Nasal cavity respiratory epithelium epithelial cell of viscerocranial mucosa (primary cell): Measurements from ENCODE around the gene DNAH17. TPM values are rescaled to one million over a fixed set of nuclear protein-coding genes. Genes with fewer than 3 reads are reported as not detected.

ENCODE experiments used
- total RNA-seq: library from RNA; depleted of rRNA; stranded (reverse); fragments of >200 nt; gene quantifications from 2 replicates; pipeline ENCODE4 v1.2.3, GENCODE V29; 2014

The DNAH17 gene, protein sequence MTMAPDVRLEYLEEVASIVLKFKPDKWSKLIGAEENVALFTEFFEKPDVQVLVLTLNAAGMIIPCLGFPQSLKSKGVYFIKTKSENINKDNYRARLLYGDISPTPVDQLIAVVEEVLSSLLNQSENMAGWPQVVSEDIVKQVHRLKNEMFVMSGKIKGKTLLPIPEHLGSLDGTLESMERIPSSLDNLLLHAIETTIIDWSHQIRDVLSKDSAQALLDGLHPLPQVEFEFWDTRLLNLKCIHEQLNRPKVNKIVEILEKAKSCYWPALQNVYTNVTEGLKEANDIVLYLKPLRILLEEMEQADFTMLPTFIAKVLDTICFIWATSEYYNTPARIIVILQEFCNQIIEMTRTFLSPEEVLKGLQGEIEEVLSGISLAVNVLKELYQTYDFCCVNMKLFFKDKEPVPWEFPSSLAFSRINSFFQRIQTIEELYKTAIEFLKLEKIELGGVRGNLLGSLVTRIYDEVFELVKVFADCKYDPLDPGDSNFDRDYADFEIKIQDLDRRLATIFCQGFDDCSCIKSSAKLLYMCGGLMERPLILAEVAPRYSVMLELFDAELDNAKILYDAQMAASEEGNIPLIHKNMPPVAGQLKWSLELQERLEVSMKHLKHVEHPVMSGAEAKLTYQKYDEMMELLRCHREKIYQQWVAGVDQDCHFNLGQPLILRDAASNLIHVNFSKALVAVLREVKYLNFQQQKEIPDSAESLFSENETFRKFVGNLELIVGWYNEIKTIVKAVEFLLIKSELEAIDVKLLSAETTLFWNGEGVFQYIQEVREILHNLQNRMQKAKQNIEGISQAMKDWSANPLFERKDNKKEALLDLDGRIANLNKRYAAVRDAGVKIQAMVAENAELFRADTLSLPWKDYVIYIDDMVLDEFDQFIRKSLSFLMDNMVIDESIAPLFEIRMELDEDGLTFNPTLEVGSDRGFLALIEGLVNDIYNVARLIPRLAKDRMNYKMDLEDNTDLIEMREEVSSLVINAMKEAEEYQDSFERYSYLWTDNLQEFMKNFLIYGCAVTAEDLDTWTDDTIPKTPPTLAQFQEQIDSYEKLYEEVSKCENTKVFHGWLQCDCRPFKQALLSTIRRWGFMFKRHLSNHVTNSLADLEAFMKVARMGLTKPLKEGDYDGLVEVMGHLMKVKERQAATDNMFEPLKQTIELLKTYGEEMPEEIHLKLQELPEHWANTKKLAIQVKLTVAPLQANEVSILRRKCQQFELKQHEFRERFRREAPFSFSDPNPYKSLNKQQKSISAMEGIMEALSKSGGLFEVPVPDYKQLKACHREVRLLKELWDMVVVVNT (N-terminal part only)
- total RNA-seq = under 0.01 and 0.07 TPM in 2 replicates

GRCh38 chr17:78577296-78577695, at the start of gene DNAH17:
Gene DNAH17 (minus strand): TSS chr17:78577396. CDS start chr17:78575057, 2,339 bp downstream.

DNA sequence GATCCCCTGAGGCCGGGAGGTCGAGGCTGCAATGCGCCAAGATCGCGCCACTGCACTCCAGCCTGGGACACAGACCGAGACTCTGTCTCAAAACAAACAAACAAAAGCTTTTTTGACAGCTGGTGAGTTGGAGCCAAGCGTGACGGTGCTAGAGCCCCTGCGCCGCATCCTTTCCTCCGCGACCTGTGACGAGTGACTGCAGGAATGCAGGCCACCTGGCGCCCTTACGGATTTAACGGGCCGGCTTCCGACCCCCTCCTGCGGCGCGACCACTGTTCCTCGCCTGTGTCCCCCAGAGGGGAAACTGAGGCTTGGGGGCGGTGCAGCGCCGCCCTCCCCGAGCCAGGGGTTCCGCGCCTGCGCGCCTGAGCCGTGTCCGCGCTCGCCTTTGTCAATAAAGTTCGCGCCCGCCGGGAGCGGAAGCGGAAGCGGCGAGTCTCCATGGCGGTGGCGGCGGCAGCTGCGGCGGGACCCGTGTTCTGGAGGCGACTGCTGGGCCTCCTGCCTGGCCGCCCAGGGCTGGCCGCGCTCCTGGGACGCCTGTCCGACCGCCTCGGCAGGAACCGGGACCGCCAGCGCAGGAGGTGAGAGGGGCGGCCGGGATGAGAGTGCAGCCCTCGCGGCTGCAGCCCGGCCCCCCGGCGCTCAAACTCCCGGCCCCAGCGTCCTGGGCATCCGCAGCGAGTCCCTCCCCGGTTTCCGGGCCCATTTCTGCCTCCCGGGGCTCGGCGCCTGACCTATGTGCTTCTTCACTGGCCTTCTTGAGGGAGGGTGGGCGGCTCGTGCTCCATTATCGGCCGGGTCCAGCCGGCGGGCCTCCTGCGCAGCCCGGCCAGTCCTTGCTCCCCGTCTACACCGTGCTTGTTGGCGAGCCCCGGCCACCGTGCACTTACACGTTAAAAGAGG, 198.7 kb downstream of the DNAH17 start, which contains the start of gene PGS1:
Gene PGS1 (plus strand): TSS at position 425 of the 906 bp plus-strand sequence. CDS start 17 bp downstream, at position 442.

Other genes starting within 250 kb of the DNAH17 start
- 18.8 and 19.6 TPM in 2 replicates for gene SOCS3, start 217.3 kb downstream of the DNAH17 start, total RNA-seq
- gene PGS1, start 198.7 kb downstream of the DNAH17 start, total RNA-seq = 15.7 and 32.3 TPM in 2 replicates
- gene CYTH1, start 204.9 kb upstream of the DNAH17 start, total RNA-seq = 30.1 and 44.6 TPM in 2 replicates